Measurements from ENCODE around the gene MMUT. TPM values are rescaled to one million over a fixed set of nuclear protein-coding genes. Genes with fewer than 3 reads are reported as not detected.

MMUT gene
- total RNA-seq: 19.8 to 20.1 TPM (median 20.0 TPM) in 3 replicates

DNA sequence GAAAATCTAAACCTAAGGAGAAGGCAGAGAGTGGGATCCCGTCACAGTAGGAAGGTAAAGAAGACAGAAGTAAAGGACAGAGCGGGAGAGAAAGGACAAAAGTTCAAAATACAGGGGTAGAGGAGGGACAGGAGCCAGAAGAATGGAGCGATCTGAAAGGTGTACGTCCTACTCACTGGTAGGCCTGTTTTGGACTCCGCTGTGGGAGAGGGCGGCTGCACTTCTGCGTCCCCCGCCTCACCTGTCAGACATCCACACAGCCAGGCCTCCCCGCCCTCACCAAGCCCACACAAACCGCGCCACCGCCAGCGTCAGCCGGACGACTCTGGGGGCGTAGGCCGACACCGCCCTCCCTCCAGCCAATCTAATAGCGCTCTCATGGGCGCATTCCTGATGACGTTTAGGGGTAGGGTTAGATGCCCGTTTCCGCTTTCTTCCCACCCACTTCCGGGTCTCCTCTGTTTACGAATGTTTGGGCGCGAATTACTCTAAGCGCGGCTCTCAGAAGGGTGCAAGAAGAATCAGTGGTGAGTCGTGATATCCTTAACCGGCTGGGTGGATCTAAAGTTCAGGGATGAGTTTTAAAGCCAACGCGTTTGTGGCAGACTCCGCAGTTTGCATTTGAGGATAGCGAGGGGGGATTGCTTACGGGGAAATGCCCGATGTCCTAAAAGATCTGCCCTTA lies at the start of gene MMUT, which contains the start of gene CENPQ:
Gene MMUT (minus strand): TSS at position 327 of the 685 bp plus-strand sequence. CDS start 3,787 bp downstream, outside the sequence.
Gene CENPQ (plus strand): TSS at position 444 of the 685 bp plus-strand sequence. CDS start 6,807 bp downstream, outside the sequence.
- peaks cover 7% of the 10 kb centered on the region for H3K36me3 Mint-ChIP-seq
- peaks cover 24% of the 10 kb centered on the region for H3K4me1 Mint-ChIP-seq
- peak within 1 kb of the TSS; percentile 97 for H3K27ac Mint-ChIP-seq
- no peaks in the 10 kb centered on the region for H3K9me3 Mint-ChIP-seq
- H3K4me3 Mint-ChIP-seq: peak within 1 kb of the TSS; percentile 99
- TF ChIP-seq, protein P1, sequence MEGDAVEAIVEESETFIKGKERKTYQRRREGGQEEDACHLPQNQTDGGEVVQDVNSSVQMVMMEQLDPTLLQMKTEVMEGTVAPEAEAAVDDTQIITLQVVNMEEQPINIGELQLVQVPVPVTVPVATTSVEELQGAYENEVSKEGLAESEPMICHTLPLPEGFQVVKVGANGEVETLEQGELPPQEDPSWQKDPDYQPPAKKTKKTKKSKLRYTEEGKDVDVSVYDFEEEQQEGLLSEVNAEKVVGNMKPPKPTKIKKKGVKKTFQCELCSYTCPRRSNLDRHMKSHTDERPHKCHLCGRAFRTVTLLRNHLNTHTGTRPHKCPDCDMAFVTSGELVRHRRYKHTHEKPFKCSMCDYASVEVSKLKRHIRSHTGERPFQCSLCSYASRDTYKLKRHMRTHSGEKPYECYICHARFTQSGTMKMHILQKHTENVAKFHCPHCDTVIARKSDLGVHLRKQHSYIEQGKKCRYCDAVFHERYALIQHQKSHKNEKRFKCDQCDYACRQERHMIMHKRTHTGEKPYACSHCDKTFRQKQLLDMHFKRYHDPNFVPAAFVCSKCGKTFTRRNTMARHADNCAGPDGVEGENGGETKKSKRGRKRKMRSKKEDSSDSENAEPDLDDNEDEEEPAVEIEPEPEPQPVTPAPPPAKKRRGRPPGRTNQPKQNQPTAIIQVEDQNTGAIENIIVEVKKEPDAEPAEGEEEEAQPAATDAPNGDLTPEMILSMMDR (IDR thresholded peaks at IDR 0.05; ENCODE audit: unreplicated experiment): no peak
- H3K27me3 Mint-ChIP-seq (ENCODE audit: low read depth): no peaks in the 10 kb centered on the region
- DNase-seq (ENCODE audit: low spot score in 2 of 2, unreplicated experiment in 2 of 2): peak; percentile 82 to 89

DNA sequence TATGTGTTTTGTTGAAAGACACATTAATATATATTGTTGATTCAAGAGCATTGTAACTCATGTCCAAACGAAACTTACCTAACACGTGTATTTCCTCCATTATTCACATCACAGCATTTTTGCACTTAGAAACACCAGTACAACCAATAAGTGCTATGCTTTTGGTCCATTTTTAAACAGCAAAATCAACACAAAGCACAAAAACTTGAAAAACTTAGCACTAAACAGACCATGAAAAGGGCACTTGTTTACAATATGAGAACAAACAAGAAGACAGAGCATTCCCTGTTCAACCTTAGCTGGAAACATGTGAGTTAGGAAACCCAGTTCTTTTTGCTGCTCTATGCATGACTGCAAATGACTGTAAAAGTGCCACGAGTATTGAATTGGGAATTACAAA lies 46.3 kb upstream of the MMUT start:
- DNase-seq (ENCODE audit: low spot score in 2 of 2, unreplicated experiment in 2 of 2): no peak
- Mint-ChIP-seq H3K4me1 (peaks cover 7% of the 10 kb centered on the region), H3K9me3 (peaks cover 11% of the 10 kb centered on the region), H3K36me3 (no peaks in the 10 kb centered on the region), H3K4me3 (no peak overlapping the region), H3K27ac (no peak overlapping the region), H3K27me3 (ENCODE audit: low read depth) (no peaks in the 10 kb centered on the region)
- TF ChIP-seq, protein P1 (IDR thresholded peaks at IDR 0.05; ENCODE audit: unreplicated experiment): no peak

DNA sequence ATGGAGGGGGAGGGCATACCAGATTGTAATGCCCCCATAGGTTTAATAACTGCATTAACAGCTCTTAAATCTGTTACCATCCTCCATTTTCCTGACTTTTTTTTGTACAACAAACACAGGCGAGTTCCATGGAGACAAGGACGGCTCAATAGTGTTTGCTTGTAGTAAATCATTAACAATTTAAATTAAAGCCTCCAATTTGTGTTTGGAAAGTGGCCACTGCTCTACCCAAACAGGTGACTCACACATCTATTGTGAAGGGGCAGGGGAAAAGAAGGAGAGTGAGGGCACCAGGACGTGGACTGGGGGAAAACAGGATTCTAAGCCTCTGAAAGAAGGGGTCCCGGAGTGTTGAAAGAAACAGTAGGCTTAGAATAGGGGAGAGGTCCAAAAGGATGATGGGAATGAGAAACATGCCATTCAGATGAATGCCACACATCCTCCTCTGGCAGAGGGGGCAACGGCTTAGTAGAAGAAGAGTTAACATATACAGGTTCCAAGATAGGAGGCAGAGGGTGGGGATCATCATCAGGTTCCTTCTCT lies 43.6 kb upstream of the MMUT start:
- Mint-ChIP-seq H3K9me3 (peaks cover 11% of the 10 kb centered on the region), H3K4me1 (no peaks in the 10 kb centered on the region), H3K27ac (no peak overlapping the region), H3K36me3 (no peaks in the 10 kb centered on the region), H3K4me3 (no peak overlapping the region), H3K27me3 (ENCODE audit: low read depth) (no peaks in the 10 kb centered on the region)
- TF ChIP-seq, protein P1 (IDR thresholded peaks at IDR 0.05; ENCODE audit: unreplicated experiment): no peak
- no peak for DNase-seq (ENCODE audit: low spot score in 2 of 2, unreplicated experiment in 2 of 2)

DNA sequence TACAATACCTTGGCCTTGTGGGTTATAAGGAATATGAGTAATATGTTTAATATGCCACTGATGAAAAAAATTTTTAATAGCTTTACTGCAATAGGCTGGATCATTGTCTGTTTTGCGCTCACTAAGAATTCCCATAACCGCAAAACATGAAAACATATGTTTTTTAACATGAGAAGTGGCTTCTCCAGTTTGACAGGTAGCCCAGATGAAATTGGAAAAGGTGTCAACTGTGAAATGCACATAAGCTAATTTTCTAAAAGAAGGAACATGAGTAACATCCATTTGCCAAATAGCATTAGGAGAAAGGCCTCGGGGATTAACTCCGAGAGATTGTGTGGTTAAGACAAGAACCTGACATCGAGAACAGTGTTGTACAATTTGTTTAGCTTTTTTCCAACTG lies 41.6 kb upstream of the MMUT start:
- H3K27ac Mint-ChIP-seq: no peak overlapping the region

DNA sequence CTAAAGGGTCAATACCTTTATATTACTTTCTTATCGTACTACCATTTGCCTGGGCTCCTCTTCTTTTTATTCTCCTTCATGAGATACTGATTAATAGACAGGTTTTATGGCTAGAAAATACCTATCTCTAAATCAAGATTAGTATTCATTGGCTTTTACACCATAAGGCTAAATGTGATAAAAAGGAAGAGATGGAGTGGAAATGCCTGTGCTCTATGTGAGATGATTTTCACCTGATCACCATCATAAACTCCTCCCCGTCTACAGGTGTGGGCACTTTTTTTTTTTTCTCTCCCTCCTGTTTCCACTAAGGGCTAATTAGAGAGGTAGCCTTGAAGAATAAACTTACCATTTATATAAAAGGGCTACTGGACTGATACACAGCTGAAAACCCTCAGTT lies 36.6 kb upstream of the MMUT start, which contains the start of gene GLYATL3:
Gene GLYATL3 (plus strand): TSS at position 301 of the 400 bp plus-strand sequence. CDS start 12,068 bp downstream, outside the sequence.
- H3K9me3 Mint-ChIP-seq: no peaks in the 10 kb centered on the region
- H3K27me3 Mint-ChIP-seq (ENCODE audit: low read depth): no peaks in the 10 kb centered on the region
- DNase-seq (ENCODE audit: low spot score in 2 of 2, unreplicated experiment in 2 of 2): no peak
- no peak within 1 kb of the TSS for H3K4me3 Mint-ChIP-seq
- H3K36me3 Mint-ChIP-seq: no peaks in the 10 kb centered on the region
- peaks cover 5% of the 10 kb centered on the region for H3K4me1 Mint-ChIP-seq
- no peak within 1 kb of the TSS for H3K27ac Mint-ChIP-seq
- TF ChIP-seq, protein P1 (IDR thresholded peaks at IDR 0.05; ENCODE audit: unreplicated experiment): no peak

More for the DNA sequence above, 41.6 kb upstream of the MMUT start:
- no peak overlapping the region for H3K4me3 Mint-ChIP-seq
- no peaks in the 10 kb centered on the region for H3K36me3 Mint-ChIP-seq
- H3K27me3 Mint-ChIP-seq (ENCODE audit: low read depth): no peaks in the 10 kb centered on the region
- peaks cover 11% of the 10 kb centered on the region for H3K9me3 Mint-ChIP-seq
- H3K4me1 Mint-ChIP-seq: no peaks in the 10 kb centered on the region
- TF ChIP-seq, protein P1 (IDR thresholded peaks at IDR 0.05; ENCODE audit: unreplicated experiment): no peak
- no peak for DNase-seq (ENCODE audit: low spot score in 2 of 2, unreplicated experiment in 2 of 2)
